Cardiac muscle cell (in vitro differentiated cells and primary cell): ENCODE measurements around the gene FHIT. TPM values are rescaled to one million over a fixed set of nuclear protein-coding genes. Genes with fewer than 3 reads are reported as not detected.

Source experiments
- DNase-seq, 2 donors: peaks; one replicate each; pipeline versions ENCODE4 v3.0.0 to v3.0.0-alpha.2; 2010 to 2017; ENCODE audit warnings: low read depth in 1 of 2, low spot score in 1 of 2
- H3K27ac ChIP-seq: fragments of 200-600 bp; sonication (generic); 2 replicates; pipeline ENCODE4 v1.5.1; 2016
- H3K27me3 ChIP-seq: fragments of 200-600 bp; sonication (generic); 2 replicates; pipeline ENCODE4 v1.6.0; 2016; ENCODE audit warnings: control low read depth
- H3K36me3 ChIP-seq: fragments of 200-600 bp; sonication (generic); 2 replicates; pipeline ENCODE4 v1.5.1; 2016; ENCODE audit warnings: control low read depth
- H3K4me1 ChIP-seq: fragments of 200-600 bp; sonication (generic); 2 replicates; pipeline ENCODE4 v1.8.1; 2017; ENCODE audit warnings: low read depth, mild to moderate bottlenecking, mixed run types
- H3K4me3 ChIP-seq: fragments of 200-600 bp; sonication (generic); 2 replicates; pipeline ENCODE4 v1.5.1; 2016; ENCODE audit warnings: mild to moderate bottlenecking
- H3K9me3 ChIP-seq: fragments of 200-600 bp; sonication (generic); 2 replicates; pipeline ENCODE4 v1.5.1; 2017; ENCODE audit warnings: low read depth, mild to moderate bottlenecking, control low read depth
- polyA plus RNA-seq: library from polyadenylated mRNA; unstranded; fragments of >200 nt; fragmentation: Nextera tagmentation; extraction: Ambion mirVana; gene quantifications from 2 replicates; pipeline ENCODE4 v1.2.1, GENCODE V29; 2016
- total RNA-seq: library from RNA; depleted of rRNA; stranded (reverse); fragments of >200 nt; gene quantifications from 2 replicates; pipeline ENCODE4 v1.2.3, GENCODE V29; 2016
- TF ChIP-seq, protein P1 (sequence below): IDR thresholded peaks from 2 replicates; pipeline ENCODE4 v1.5.1; 2012; ENCODE audit warnings: low read depth, mild to moderate bottlenecking, low read length

The FHIT gene
- total and polyA plus RNA-seq, 2 experiments from 2014 or later: 6.9 to 12.5 TPM

- TF ChIP-seq, protein P1, sequence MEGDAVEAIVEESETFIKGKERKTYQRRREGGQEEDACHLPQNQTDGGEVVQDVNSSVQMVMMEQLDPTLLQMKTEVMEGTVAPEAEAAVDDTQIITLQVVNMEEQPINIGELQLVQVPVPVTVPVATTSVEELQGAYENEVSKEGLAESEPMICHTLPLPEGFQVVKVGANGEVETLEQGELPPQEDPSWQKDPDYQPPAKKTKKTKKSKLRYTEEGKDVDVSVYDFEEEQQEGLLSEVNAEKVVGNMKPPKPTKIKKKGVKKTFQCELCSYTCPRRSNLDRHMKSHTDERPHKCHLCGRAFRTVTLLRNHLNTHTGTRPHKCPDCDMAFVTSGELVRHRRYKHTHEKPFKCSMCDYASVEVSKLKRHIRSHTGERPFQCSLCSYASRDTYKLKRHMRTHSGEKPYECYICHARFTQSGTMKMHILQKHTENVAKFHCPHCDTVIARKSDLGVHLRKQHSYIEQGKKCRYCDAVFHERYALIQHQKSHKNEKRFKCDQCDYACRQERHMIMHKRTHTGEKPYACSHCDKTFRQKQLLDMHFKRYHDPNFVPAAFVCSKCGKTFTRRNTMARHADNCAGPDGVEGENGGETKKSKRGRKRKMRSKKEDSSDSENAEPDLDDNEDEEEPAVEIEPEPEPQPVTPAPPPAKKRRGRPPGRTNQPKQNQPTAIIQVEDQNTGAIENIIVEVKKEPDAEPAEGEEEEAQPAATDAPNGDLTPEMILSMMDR: no peak
- no peaks in the 10 kb centered on the region for H3K4me1 ChIP-seq
- H3K4me3 ChIP-seq: no peak overlapping the region
- H3K27me3 ChIP-seq: no peaks in the 10 kb centered on the region
- no peak for DNase-seq
- H3K27ac ChIP-seq: no peak overlapping the region
- no peaks in the 10 kb centered on the region for H3K9me3 ChIP-seq
- no peaks in the 10 kb centered on the region for H3K36me3 ChIP-seq
These were observed 1430.0 kb downstream of the FHIT start for GRCh38 chr3:59821274-59821673.

DNA sequence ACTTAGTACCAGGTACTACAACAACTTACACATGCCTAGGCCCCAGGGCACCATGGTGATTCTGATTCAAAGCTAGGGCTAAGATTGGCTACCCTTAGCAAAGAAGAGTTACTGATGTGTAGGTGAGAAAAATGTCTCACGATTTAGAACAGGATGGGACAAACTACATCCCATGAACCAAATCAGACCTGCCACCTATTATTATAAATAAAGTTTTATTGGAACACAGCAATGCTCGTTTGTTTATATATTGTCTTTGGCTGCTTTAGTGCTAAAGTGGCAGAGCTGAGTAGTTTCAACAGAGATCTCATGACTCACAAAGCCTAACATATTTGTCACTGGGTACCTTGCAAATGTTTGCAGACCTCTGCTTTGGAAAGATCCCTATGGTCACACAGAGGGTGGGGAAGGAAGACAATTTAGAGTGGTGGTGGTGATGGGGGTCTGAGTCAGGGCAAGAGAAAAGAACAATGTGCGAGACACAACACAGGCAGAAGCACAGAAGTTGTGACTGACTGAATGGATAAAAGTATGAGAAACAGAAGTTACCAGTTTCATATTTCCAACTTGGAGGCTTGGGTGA, 1430.8 kb downstream of the FHIT start:
- Histone ChIP-seq H3K36me3 (no peaks in the 10 kb centered on the region), H3K9me3 (no peaks in the 10 kb centered on the region), H3K4me1 (no peaks in the 10 kb centered on the region), H3K27ac (no peak overlapping the region), H3K27me3 (no peaks in the 10 kb centered on the region), H3K4me3 (no peak overlapping the region)
- no peak for DNase-seq
- TF ChIP-seq, protein P1: no peak

GRCh38 chr3:59818919-59819300, 1432.3 kb downstream of the FHIT start:
- Histone ChIP-seq H3K36me3 (no peaks in the 10 kb centered on the region), H3K4me3 (no peak overlapping the region), H3K4me1 (no peaks in the 10 kb centered on the region), H3K27ac (no peak overlapping the region), H3K27me3 (no peaks in the 10 kb centered on the region), H3K9me3 (no peaks in the 10 kb centered on the region)
- DNase-seq: no peak
- TF ChIP-seq, protein P1: no peak

DNA sequence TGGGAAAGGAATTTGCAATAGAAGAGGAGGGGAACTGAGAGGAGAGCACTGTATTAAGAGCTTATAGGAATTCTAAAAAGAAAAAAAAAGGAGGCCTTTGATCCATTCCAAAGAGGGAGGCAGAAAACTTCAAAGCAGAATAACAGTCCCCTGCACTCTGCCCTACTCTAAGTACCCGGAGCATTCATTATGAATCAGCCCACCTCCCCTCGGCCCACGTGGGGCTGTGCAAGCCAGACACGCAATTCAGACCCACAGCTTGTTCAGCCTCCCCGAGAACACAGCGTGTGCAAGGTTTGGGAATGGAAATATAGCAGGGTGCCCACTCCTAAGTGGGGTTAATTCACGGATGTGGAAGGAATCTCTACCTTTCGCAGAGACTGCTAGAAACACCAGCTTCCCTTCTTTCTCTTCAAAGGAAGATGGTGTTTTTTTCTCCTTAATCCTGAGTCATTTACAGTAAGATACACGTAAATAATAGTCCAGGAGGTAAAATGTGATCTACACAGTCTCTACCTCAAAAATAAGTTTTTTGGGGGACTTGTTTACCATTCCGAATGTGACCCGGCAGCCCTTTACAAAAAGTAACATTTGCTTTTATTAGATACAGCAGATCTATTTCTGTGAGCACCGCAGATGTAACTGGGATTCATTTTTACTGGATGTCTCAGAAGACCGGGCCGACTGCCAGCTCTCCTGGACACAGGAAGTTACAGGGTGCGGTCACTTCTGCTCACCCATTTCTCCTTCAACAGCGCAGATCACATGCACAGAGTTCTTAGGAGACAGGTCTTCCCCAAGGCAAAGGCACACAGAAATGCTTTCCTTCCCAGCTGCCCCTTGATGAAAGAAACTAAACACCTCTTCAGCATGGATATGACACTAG, 1433.0 kb downstream of the FHIT start:
- H3K27me3 ChIP-seq: no peaks in the 10 kb centered on the region
- H3K4me1 ChIP-seq: no peaks in the 10 kb centered on the region
- peak in 1 of 2 donors; percentile 92 for DNase-seq
- H3K36me3 ChIP-seq: no peaks in the 10 kb centered on the region
- no peak overlapping the region for H3K4me3 ChIP-seq
- TF ChIP-seq, protein P1: no peak
- no peak overlapping the region for H3K27ac ChIP-seq
- H3K9me3 ChIP-seq: no peaks in the 10 kb centered on the region

- Histone ChIP-seq H3K9me3 (no peaks in the 10 kb centered on the region), H3K4me1 (no peaks in the 10 kb centered on the region), H3K4me3 (no peak overlapping the region), H3K36me3 (no peaks in the 10 kb centered on the region), H3K27ac (no peak overlapping the region), H3K27me3 (no peaks in the 10 kb centered on the region)
- DNase-seq: no peak
- TF ChIP-seq, protein P1: no peak
These were observed 1433.7 kb downstream of the FHIT start for GRCh38 chr3:59817511-59817910.
